Stimulated activated CD4-positive, alpha-beta T cell treated with anti-CD3 and anti-CD28 coated beads, Interleukin-12 subunit alpha, Interleukin-12 subunit beta, amount 100 ng/mL, for 24 hours (primary cell): ENCODE measurements around the gene EPS8.
"Not testable (repeated sequence)": the region's sequence is repeated elsewhere in the genome, so short reads cannot be mapped to it uniquely, and the experiment has no call there.

Experiments
- DNase-seq, 2 experiments: peaks; one replicate each; pipeline ENCODE4 v3.0.0-alpha.2; 2020; ENCODE audit warnings: low read depth in 2 of 2

Gene EPS8

DNA sequence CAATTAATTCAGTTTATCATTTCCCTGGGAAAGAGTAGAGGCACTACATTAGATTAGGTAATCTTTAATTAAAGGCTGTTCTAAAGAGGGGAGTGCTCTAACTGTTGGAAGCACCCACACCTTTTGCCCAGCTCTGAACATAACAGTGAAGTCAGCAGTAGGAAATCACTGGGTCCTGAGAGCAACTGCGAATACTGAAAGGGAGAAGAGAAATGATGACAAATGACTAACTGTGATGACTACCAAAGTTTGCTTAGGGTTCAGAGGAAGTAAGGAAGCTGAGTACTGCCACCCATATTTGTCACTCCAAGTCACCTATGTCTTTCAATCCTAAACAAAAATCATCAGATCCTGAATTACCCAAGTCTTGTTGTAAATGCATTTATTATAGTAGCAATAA is 140.6 kb downstream of the EPS8 start:
- DNase-seq = no peak

DNA sequence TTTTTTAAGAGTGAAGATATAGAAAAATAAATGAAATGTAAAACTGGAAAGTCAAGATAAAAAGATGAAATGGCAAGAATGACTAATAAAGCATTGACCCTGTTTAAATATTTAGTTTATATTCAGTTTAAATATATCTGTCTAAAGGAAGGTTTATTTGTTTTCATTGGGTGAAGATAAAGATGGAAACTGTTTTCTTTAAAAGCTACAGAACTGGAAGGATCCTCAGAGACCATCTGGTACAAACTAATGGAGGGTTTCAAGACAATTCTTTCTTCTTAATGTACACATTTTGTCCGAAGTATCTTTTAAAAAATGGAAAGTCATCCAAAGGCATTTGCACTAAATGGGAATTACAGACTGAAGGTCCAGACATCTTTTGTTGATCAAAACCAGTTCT is 142.6 kb downstream of the EPS8 start:
- DNase-seq = no peak

DNA sequence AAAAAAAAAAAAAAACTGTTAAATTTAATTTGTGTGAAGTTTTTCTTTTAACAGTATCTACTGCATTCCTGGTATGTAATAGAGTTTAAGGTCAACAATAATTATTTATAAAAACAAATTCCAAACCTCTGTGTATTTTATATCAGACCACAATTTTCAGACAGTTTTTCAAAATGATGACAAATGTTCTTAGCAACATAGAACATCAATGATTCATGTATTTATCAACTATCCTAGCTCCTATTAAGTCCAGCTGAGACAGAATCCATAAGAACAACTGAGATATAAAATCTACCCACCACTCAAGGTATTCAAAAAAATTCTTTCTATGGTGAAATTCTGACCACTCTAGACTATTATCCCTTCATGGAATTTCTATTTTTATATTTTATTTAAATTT is 144.5 kb downstream of the EPS8 start:
- DNase-seq = no peak

DNA sequence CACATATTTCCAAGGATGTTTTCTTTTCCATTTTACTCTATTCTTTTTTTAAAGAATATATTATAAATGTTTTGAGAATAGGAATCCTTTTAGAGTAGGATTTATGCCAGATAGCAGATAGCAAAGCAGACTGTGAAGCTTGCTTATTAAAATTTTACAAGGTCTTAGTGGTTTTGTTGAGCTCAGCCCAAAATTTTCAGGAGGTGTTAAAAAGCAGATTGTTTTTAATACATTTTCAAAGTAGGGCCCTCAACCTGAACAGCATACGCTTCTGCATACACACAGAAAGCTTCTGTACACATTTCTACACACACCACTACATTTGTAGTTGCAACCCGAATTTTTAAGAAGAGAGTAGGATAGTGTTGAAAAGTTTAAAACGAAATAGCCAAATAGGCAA is 151.0 kb downstream of the EPS8 start:
- no peak for DNase-seq

DNA sequence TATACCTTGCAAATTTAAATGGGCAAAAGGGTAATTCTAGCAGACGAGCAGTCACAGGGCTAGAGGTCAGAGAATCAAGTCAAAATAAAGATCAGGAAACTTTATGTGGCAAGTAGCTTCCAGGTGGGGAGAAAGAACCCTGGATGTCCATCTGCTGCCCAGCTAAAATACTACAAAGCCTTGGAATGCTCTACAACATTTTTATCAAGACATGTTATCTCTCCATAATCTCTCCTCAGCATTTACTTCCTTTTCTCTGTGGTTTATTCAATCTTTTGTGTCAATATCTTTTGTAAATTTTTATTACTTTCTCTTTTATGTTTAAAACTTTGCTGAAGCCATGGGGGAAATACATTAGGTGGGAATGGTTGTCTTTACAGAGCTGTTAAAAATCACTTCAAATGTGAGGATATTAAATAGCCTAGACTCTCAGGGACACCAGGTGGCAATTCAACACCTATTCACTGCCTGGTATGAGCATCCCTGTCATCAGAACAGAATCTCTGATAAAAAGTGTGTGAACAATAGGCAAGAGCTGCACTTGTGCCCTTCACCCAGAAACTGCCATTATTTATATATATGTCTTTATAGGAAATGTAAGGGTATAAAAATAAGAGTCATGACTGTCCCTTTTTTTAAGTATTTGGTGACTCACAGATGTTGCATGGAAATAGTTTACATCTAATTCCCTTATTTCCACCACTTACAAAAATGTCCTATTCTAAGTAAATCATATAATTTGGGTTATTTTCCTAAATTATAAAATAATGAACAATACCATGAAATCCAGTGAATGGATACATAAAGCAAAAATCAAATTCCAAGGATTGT is 152.9 kb downstream of the EPS8 start:
- DNase-seq = no peak

DNA sequence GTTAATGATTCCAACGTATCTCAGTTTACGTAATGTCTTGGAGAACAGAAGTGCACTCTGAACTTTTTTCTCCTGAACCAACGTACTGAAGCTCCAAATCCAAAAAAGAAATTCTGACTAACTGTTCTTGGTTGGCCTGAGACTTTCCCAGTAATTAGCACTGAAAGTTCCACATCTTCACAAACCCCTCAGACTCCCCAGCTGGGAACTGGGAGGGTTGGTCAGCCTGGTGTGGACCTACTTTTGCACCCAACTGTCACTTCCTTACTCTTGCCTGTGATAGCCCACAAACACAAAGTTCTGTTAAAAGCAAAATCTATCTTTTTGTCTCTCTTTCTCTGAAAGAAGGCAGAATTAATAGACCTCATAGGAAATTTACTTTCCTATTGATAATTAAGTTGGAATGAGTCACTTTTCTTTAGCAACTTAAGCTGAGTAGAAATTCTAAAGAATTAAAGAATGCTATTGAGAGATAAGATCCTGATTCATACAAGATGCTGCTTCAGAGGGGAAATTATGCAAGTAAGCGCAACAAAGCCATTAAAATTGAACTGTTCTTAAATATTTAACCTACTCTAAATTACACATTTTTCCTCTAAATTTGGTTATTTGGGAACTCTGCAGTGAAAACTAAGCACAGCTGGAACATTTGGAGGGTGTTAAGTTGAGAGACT is 155.0 kb downstream of the EPS8 start:
- DNase-seq = no peak

DNA sequence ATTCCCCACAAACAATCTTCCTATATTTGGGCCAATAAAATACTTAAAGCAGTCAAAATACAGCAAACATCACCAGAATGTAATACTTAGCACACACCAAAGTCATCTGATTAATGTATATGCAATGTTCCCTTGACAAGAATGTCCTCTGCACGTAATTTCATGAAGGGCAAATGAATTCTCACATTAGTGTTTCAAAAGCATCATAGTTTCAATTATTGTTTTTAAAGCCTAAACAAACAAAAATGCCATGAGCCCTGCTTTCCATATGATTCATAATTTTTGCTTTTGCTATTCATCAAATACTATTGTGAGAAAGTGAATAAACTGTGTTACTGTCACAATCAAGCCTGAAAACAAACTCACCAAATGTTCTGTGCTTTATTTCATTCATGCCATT is 156.0 kb downstream of the EPS8 start:
- DNase-seq = no peak

DNA sequence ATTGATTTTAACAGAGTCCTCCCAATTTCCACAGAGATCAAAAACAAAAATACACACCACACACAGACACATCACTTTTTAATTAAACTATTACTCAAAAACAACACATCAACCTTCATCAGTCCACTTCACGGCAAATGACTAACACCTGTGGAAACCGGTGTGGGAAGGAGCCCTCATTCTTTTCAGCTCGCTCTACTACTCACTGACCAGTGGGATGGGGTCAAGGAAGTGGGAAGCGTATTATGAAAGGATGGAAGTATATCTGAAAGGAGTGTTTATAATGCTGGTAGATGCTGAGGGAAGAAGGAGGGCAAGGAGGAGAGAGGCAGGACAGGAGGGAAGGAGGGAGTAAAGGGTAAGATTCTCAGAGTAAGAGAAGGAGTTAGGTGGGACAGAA is 156.5 kb downstream of the EPS8 start:
- DNase-seq = no peak

DNA sequence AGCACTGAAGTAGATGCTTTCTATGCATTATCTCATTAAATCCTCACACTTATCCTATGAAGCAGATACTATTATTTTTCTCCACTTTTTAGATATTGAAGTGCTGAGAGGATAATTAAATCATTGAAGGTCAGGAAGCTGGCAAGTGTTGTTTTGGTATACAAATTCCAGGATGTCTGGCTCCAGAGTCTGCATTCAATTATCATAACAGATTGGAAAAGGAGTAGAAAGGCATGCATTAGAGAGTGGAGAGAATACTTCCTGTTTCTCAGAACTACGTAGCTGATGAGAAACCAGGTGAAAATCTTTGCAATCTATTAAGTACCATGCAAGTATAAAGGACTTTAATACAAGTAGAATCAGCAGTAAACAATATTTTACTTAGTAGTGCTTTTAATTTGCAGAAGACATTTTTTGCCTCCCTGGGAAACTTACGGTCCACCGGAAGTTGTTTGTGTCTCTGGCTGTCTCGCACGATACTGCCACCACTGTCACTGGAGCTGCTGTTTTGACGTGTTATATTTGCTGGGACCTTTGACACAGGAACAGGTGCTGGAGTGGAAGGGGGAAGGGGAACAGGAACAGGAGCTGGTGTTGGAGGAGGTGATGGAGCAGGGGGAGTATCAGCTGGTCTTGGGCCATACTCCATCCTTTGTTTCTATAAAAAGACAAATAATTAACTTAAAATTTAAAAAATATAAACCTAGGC is 158.0 kb downstream of the EPS8 start:
- no peak for DNase-seq

DNA sequence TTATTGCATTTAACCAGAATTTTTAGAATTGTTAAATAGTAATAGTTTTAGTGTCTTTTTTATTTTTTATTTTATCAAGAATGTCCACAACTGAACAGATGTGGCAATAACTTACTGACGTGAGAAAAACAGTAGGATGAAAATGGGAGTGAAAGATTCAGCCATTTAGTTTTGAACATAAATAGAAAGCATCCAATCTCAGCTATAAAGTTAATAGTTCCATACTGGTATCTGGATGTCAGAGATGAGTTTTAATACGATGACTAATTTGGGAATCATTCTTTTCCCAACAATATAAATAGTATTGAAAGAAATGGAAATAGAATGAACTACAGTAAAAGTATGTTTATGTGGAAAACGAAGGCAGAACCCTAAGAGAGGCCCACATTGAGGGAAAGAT is 159.4 kb downstream of the EPS8 start:
- no peak for DNase-seq

DNA sequence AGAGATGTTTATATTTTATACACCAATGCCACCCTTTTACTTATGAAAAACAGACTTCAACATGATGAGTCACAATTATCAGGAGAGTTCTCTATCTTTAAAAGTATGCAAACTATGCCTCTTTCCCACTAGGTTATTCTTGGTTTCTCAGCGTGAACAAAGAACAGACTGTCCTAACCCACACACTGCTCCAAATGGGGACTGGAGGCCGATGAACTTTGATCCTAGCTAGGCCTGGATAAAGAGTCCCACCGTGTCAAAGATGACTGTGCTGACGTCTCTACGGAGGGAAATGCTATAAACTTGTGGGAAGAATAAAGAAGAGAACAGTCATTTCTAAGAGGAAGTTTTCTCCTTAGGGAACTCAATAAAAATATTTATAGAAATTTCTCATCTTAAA is 160.1 kb downstream of the EPS8 start:
- no peak for DNase-seq

DNA sequence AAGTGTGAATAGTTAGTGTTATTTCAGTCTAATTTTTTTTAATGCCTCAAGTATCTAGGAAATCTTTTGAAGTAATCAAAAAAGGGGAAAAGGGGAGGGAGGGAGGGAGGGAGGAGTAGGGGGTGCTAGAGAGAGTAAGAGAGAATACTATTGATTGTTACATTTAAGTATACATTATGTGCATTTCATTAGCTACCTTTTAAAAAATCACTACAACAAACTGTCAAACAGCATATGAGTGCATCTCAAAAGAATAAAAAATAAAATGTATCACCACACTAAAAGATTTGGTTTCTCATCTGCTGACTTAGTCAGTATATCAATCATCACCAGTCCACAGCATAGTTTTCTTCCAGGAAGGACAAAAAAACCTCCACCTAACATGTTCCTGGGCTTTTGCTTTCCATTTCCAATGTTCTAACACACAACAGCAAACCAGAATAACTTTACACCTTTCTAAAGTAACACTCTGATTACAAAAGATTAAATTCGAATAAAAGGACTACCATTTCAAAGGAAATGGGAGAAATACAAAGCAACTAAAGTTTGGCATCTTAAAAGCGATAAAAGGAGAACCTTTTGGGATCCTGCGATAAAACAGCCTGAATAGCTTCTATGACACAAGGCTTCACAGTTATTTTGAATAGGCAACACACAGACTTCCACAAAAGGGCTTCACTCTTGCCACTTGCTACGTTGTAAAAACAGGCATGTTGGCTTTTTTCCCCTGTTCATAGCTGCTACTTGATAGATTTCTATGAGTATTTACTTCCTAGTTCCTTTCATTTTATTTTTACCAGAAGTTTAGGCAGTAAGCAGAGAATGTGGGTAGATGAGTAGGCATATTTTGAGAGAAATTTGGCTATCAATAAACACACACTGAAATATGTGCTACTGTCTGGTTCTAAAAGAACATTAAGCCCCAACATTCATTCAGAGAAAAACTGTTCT is 160.9 kb downstream of the EPS8 start:
- DNase-seq = no peak

DNA sequence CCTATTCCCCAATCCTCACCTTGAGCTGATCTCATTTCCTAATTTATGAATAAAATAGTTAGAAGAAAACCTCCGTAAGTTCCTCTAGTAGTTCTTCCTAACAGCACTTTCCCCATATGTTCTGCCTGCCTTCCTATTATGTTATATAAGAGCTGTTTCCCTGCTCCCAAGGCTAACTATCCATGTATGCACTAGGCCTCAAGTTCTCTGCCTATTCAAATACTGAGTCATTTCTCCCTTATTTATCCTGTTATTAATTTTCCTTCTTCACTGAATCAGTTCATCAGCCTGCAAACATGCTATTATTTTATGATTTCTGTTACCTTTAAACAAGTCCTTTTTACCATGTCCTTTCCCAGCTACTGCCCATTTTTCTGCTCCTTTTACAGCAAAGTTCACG is 164.1 kb downstream of the EPS8 start:
- DNase-seq = no peak

DNA sequence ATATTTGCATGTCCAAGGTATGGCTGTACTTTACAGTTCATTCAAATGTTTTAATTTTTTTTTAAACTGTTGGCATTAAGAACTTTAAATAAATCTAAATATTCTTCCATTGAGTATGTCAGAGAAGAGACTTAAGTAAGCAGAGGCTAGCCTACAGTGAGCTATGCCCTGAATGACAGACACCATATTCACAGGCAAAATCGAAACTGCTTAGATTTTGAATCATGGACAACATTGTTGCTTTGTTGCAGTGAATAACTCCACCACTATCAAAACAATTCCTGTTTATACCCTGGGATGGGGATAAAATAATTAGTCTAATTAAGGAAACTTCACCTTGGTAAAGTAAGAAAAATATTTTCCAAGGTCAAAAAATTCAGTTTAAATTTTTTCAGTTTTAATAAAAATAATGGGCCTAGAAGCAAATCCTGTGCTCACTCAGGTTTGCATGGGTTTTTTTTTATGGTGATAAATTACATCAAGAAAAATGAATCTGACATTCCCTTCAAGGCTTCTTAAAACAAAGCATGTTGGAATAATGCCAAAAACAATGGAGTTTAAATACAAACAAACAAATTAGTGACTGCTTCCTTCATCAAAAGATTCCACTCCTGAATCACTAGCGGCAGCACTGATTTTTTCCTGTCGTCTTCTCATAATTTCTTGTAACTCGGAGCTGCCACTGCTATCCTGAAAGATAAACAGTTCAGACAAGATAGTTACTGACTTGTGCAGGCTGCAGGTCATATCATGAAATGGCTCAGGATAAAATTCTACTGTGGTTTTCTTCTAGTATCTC is 168.2 kb downstream of the EPS8 start:
- DNase-seq = no peak

DNA sequence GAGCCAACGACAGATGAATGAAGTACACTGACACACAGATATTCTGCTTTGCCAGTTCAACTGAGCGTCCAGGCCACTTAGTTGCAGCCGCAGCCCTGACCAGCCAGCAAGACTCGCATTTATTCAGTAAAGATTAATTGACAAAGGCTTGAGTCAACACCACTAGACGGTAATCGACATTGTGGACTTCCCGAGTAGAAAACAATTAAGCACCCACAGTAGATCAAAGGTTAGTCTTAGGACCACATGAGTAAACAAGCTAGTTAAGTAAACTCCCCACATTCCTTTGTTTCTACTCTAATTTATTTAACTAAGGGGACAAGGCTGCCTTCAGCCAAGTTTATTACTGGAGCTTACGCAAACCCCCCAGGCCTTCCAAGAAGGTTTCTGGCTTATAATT is 172.7 kb downstream of the EPS8 start:
- DNase-seq = not testable (repeated sequence)

DNA sequence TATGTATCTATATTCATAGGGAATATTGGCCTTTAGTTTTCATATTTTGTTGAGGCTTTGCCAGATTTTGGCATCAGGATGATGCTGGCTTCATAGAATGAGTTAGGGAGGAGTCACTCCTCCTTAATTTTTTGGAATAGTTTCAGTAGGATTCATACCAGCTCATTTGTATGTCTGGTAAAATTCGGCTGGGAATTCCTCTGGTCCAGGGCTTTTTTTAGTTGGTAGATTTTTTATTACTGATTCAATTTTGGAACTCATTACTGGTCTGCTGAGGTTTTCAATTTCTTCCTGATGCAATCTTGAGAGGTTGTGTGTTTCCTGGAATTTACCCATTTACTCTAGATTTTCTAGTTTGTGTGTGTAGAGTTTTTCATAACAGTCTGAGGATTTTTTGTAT is 175.2 kb downstream of the EPS8 start:
- DNase-seq = no peak

DNA sequence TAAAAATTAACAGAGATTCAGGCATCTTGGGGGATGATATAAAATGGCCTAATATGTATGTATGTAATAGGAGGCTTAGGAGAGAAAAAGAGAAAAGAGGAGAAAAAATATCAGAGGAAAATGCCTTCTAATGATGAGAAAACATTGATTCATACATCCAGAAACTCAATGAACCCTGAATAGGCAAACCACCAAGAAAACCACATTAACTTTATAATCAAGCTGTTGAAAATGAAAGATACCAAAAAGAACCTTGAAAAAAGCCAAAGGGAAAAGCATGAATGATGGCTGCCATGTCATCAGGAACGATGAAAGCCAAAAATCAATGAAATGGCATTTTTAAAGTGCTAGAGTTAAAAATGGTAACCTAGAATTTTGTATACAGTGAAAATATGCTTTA is 180.2 kb downstream of the EPS8 start:
- no peak for DNase-seq

DNA sequence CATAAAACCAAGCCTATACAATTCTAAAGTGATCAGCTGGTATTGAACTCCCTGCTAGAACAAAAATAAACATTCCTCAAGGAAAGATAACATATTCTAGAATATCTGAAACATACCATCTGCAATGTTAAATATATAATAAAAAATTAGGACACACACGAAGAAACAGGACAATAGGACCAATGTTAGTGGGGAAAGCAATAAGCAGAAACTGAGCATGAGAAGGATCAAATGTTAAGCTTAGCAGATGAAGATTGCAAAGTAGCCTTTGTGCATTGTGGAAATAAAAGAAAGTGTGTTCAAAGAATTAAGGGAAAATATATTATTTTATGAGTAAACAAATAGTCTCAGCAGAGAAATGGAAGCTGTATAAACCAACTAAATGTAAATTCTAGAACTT is 180.8 kb downstream of the EPS8 start:
- no peak for DNase-seq

DNA sequence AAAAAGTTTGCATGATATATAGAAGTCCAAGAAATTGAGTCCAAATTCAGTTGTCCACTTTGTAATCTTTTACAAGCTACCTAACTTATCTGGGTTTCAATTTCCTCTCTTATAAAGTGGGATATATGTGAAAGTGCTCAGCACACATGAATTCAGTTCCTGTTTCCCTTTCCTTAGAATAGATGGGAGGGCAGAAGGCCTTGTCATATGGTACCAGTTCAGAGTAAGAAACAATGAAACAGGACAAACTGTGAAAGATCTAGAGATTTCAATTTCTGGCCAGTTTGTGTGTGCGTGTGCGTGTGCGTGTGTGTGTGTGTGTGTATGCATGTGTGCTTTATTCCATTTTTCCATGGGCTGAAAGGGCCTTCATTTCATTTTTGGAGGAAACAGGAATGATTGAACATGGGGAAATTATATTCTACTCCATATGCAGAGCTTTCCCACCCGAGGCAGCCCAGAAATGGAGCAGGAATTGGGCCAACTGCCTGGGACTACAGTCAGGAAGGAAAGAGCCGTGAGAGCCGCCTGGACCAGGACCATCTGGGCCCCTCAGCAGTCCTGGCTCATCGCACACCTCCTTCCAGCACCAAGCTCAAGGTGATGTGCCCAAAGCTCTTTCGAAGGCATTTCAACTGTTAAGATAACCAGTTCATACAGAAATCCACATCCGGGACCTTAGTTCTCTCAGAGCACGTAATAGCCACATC is 183.2 kb downstream of the EPS8 start:
- no peak for DNase-seq

DNA sequence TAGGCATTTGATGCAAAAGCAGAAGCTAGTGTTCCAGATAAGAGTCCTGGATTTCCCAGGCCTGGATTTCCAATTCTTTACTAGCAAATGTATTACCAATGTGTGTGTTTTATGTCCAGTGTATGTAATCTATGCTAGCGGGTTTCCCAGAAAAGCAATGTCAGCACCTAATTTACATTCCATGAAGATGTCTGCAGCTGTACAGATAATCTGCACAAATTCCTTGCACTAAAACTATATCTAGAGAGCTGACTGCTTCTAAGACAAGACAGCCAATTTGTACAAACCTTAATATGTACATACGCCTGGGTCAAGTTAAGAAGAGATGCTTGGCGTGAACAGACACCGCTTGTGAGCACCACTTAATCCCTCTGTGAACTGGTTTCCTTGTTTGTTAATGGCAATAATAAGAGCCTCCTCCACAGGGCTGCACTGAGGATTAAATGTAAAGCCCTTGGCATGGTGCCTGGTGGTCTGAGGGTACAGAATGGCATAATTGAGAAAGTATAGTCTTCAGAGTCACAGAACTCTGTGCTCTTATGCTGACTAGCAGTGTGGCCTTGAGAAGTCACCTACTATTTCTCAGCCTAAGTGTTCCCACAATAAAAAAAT is 185.6 kb downstream of the EPS8 start:
- no peak for DNase-seq
